ENCODE results near the gene LIPM.

DNA sequence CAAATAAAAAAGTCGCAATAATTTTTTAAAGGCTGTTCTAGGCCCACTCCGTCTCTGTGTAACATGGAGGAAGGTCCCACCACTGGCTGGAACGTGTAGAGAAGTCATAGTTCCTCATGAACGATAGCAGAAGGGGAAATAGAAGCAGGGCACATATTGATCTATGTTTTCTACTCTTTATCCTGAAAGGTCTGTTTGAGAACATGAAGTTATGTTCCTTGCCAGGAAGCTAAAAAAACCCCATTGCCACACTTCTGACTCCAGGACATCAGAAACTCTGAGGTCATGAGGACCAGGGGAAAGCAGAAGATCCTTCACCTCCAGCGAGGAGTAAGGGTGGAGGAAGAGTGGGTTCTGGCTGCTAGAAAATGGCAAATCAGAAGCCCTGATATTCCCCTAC is 38.4 kb downstream of the LIPM start:
- no peak for TF ChIP-seq DPF2 (CRISPR knock-in tag; IDR thresholded peaks at IDR 0.05; ENCODE audit: borderline replicate concordance, low read depth)
- TF ChIP-seq, protein P1, sequence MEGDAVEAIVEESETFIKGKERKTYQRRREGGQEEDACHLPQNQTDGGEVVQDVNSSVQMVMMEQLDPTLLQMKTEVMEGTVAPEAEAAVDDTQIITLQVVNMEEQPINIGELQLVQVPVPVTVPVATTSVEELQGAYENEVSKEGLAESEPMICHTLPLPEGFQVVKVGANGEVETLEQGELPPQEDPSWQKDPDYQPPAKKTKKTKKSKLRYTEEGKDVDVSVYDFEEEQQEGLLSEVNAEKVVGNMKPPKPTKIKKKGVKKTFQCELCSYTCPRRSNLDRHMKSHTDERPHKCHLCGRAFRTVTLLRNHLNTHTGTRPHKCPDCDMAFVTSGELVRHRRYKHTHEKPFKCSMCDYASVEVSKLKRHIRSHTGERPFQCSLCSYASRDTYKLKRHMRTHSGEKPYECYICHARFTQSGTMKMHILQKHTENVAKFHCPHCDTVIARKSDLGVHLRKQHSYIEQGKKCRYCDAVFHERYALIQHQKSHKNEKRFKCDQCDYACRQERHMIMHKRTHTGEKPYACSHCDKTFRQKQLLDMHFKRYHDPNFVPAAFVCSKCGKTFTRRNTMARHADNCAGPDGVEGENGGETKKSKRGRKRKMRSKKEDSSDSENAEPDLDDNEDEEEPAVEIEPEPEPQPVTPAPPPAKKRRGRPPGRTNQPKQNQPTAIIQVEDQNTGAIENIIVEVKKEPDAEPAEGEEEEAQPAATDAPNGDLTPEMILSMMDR (CRISPR knock-in tag; IDR thresholded peaks at IDR 0.05) = no peak
- TF ChIP-seq SP2 (CRISPR knock-in tag; IDR thresholded peaks at IDR 0.05) = no peak
- TF ChIP-seq ZNF24 (IDR thresholded peaks at IDR 0.05) = no peak
- TF ChIP-seq, protein P2, sequence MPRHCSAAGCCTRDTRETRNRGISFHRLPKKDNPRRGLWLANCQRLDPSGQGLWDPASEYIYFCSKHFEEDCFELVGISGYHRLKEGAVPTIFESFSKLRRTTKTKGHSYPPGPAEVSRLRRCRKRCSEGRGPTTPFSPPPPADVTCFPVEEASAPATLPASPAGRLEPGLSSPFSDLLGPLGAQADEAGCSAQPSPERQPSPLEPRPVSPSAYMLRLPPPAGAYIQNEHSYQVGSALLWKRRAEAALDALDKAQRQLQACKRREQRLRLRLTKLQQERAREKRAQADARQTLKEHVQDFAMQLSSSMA (CRISPR knock-in tag; IDR thresholded peaks at IDR 0.05) = no peak
- no peak for TF ChIP-seq ASH2L (IDR thresholded peaks at IDR 0.05; ENCODE audit: insufficient read length, low read depth, low read length)
- no peak for TF ChIP-seq SIN3A (IDR thresholded peaks at IDR 0.05; ENCODE audit: borderline replicate concordance, low read depth, low read length)
- TF ChIP-seq ZBTB38 (CRISPR knock-in tag; IDR thresholded peaks at IDR 0.05) = no peak
- no peak for TF ChIP-seq NFATC3 (CRISPR knock-in tag; IDR thresholded peaks at IDR 0.05)
- no peak for TF ChIP-seq MXI1 (IDR thresholded peaks at IDR 0.05; ENCODE audit: borderline replicate concordance, low read depth, low read length)
